IMR-90 (cell line): ENCODE data around the gene CMIP. TPM values are rescaled to one million over a fixed set of nuclear protein-coding genes. Genes with fewer than 3 reads are reported as not detected.

Experiments used
- ATAC-seq: fragments of 200-7000 bp; cut with Tn5 transposase; 2 replicates; pipeline ENCODE4 v1.9.1; 2020; ENCODE audit warnings: low read depth, mild to moderate bottlenecking, moderate library complexity
- BruUV-seq: library from RNA; stranded (reverse); fragments of 400-500 nt; replicated peaks from 2 replicates; lab custom pipeline; 2021; lab: Mats Ljungman, UMichigan
- CTCF ChIA-PET: fragments of 300-600 bp; formaldehyde crosslinking; extraction: SDS; loops from one replicate; lab custom pipeline; 2021; ENCODE audit warnings: antibody characterized with exemption; lab: Yijun Ruan, JAX
- POLR2A ChIA-PET: fragments of 300-600 bp; sonication (Branson Sonifier 250); formaldehyde crosslinking; loops from one replicate; lab custom pipeline; 2022; ENCODE audit warnings: antibody characterized with exemption; ENCODE audit not compliant: unreplicated experiment; lab: Charles Lee
- DNase-seq: peaks from one replicate; pipeline ENCODE4 v3.0.0; 2013
- H2AFZ ChIP-seq: replicated peaks from 2 replicates; pipeline ENCODE3; 2013; ENCODE audit warnings: low read length, mild to moderate bottlenecking; ENCODE audit not compliant: poor library complexity
- H2AK5ac ChIP-seq: 2 replicates; pipeline ENCODE4 v1.6.1; 2013; ENCODE audit warnings: low read depth, low read length, inconsistent platforms
- H2AK9ac ChIP-seq: replicated peaks from 2 replicates; pipeline ENCODE3; 2013; ENCODE audit warnings: mild to moderate bottlenecking, low read depth, low read length, moderate library complexity; ENCODE audit not compliant: poor library complexity
- H2BK120ac ChIP-seq: 2 replicates; pipeline ENCODE4 v1.6.1; 2013; ENCODE audit warnings: low read depth, low read length, inconsistent platforms
- H2BK15ac ChIP-seq: 3 replicates; pipeline ENCODE4 v1.6.1; 2013; ENCODE audit warnings: low read depth, low read length, inconsistent platforms
- H2BK20ac ChIP-seq: 2 replicates; pipeline ENCODE4 v1.6.1; 2013; ENCODE audit warnings: low read depth, mild to moderate bottlenecking, inconsistent platforms, low read length, moderate library complexity
- H2BK5ac ChIP-seq: 2 replicates; pipeline ENCODE4 v1.6.1; 2013; ENCODE audit warnings: mild to moderate bottlenecking, low read depth, low read length, inconsistent platforms; ENCODE audit not compliant: poor library complexity, severe bottlenecking
- H3K14ac ChIP-seq: replicated peaks from 2 replicates; pipeline ENCODE4 v1.6.1; 2013; ENCODE audit warnings: low read depth, low read length, inconsistent platforms
- H3K18ac ChIP-seq: 2 replicates; pipeline ENCODE4 v1.6.1; 2013; ENCODE audit warnings: low read depth, low read length, control low read depth
- H3K23ac ChIP-seq: 2 replicates; pipeline ENCODE4 v1.6.1; 2013; ENCODE audit warnings: low read depth, low read length, inconsistent platforms
- H3K27ac ChIP-seq: 2 replicates; pipeline ENCODE4 v1.5.1; 2013; ENCODE audit warnings: mild to moderate bottlenecking, control low read depth, low read length; ENCODE audit not compliant: insufficient read depth
- H3K27me3 ChIP-seq: 2 replicates; pipeline ENCODE4 v1.6.1; 2013; ENCODE audit warnings: low read length; ENCODE audit not compliant: control insufficient read depth, insufficient read depth
- H3K36me3 ChIP-seq: 2 replicates; pipeline ENCODE4 v1.6.1; 2013; ENCODE audit warnings: low read length, mixed read lengths; ENCODE audit not compliant: control insufficient read depth, insufficient read depth
- H3K4ac ChIP-seq: 2 replicates; pipeline ENCODE4 v1.6.1; 2013; ENCODE audit warnings: low read depth, low read length, inconsistent platforms
- H3K4me1 ChIP-seq: 2 replicates; pipeline ENCODE4 v1.6.1; 2013; ENCODE audit warnings: low read length, mixed read lengths; ENCODE audit not compliant: control insufficient read depth, insufficient read depth
- H3K4me2 ChIP-seq: 2 replicates; pipeline ENCODE4 v1.6.1; 2013; ENCODE audit warnings: low read depth, mild to moderate bottlenecking, control low read depth, low read length, moderate library complexity
- H3K4me3 ChIP-seq: 2 replicates; pipeline ENCODE4 v1.5.1; 2013; ENCODE audit warnings: low read depth, mild to moderate bottlenecking, control low read depth, low read length, moderate library complexity; ENCODE audit not compliant: insufficient read depth
- H3K56ac ChIP-seq: 2 replicates; pipeline ENCODE4 v1.6.1; 2013; ENCODE audit warnings: low read length, inconsistent platforms; ENCODE audit not compliant: insufficient read depth; ENCODE audit errors: extremely low read depth
- H3K79me1 ChIP-seq, 2 experiments: 2 replicates each; pipeline ENCODE4 v1.6.1; 2013; ENCODE audit warnings: low read length in 2 of 2, inconsistent platforms in 1 of 2, low read depth in 1 of 2
- H3K9ac ChIP-seq: 2 replicates; pipeline ENCODE4 v1.6.1; 2013; ENCODE audit warnings: low read depth, low read length, control low read depth
- H3K9me1 ChIP-seq: 2 replicates; pipeline ENCODE4 v1.6.1; 2013; ENCODE audit warnings: low read length, inconsistent platforms; ENCODE audit not compliant: insufficient read depth
- H3K9me3 ChIP-seq: 2 replicates; pipeline ENCODE4 v1.6.1; 2013; ENCODE audit warnings: low read length; ENCODE audit not compliant: control insufficient read depth, insufficient read depth
- H4K20me1 ChIP-seq: 2 replicates; pipeline ENCODE4 v1.6.1; 2013; ENCODE audit warnings: low read length, inconsistent platforms; ENCODE audit not compliant: insufficient read depth
- H4K5ac ChIP-seq: 2 replicates; pipeline ENCODE4 v1.6.1; 2013; ENCODE audit warnings: mild to moderate bottlenecking, low read depth, low read length, control low read depth
- H4K8ac ChIP-seq, 2 experiments: 2 replicates each; pipeline ENCODE4 v1.6.1; 2013; ENCODE audit warnings: low read depth in 2 of 2, low read length in 2 of 2, control low read depth in 1 of 2, inconsistent platforms in 1 of 2
- H4K91ac ChIP-seq: 2 replicates; pipeline ENCODE4 v1.6.1; 2013; ENCODE audit warnings: low read depth, low read length, inconsistent platforms; ENCODE audit not compliant: insufficient read depth
- BHLHE40 ChIP-seq: fragments of 150-350 bp; IDR thresholded peaks from 2 replicates; pipeline ENCODE4 v1.6.1; 2016; ENCODE audit warnings: mild to moderate bottlenecking, low read depth, low read length
- CTCF ChIP-seq: conservative IDR thresholded peaks from 2 replicates; pipeline ENCODE4 v1.5.1; 2012; ENCODE audit warnings: mild to moderate bottlenecking, low read depth, low read length, improper control_type of control experiment
- MAFK ChIP-seq: IDR thresholded peaks from 2 replicates; pipeline ENCODE4 v1.6.1; 2012; ENCODE audit warnings: low read depth, low read length, improper control_type of control experiment
- MAZ ChIP-seq: IDR thresholded peaks from 2 replicates; pipeline ENCODE4 v1.6.1; 2012; ENCODE audit warnings: low read depth, mild to moderate bottlenecking, low read length, improper control_type of control experiment, moderate library complexity, borderline replicate concordance
- MXI1 ChIP-seq: IDR thresholded peaks from 2 replicates; pipeline ENCODE4 v1.6.1; 2012; ENCODE audit warnings: low read depth, mild to moderate bottlenecking, low read length, moderate library complexity, borderline replicate concordance
- NFE2L2 ChIP-seq: fragments of 150-350 bp; IDR thresholded peaks from 2 replicates; pipeline ENCODE4 v1.6.1; 2016; ENCODE audit warnings: low read depth, mild to moderate bottlenecking, low read length
- POLR2A ChIP-seq: IDR thresholded peaks from 2 replicates; pipeline ENCODE4 v1.6.1; 2012; ENCODE audit warnings: mild to moderate bottlenecking, low read depth, low read length
- RAD21 ChIP-seq: IDR thresholded peaks from 2 replicates; pipeline ENCODE4 v1.6.1; 2012; ENCODE audit warnings: low read length, improper control_type of control experiment
- RCOR1 ChIP-seq: IDR thresholded peaks from 2 replicates; pipeline ENCODE4 v1.6.1; 2012; ENCODE audit warnings: mild to moderate bottlenecking, low read length, improper control_type of control experiment; ENCODE audit not compliant: insufficient replicate concordance
- RFX5 ChIP-seq: IDR thresholded peaks from 2 replicates; pipeline ENCODE4 v1.8.0; 2012; ENCODE audit warnings: low read depth, mild to moderate bottlenecking, low read length, moderate library complexity
- SMC3 ChIP-seq: fragments of 150-350 bp; IDR thresholded peaks from 2 replicates; pipeline ENCODE4 v1.6.1; 2016; ENCODE audit warnings: low read depth, mild to moderate bottlenecking, antibody characterized with exemption, low read length, moderate library complexity
- WGBS, 2 experiments: methylation state at CpG; one replicate each; pipeline versions ENCODE4 v1.1.5 to v1.1.7; 2013; ENCODE audit warnings: missing lambda C conversion rate in 2 of 2; ENCODE audit not compliant: insufficient read length in 1 of 2; ENCODE audit errors: extremely low coverage in 2 of 2; 5-methylcytosine and 5-hydroxymethylcytosine counted together
- dilution Hi-C: fragments of 300-500 bp; cut with HindIII; formaldehyde crosslinking; loops from one replicate; pipeline ENCODE4 v1.14.3; 2018; ENCODE audit warnings: low sequenced_read_pairs; ENCODE audit not compliant: unreplicated experiment
- in situ Hi-C: fragments of 300-500 bp; cut with MboI; formaldehyde crosslinking; loops from 3 replicates; pipeline ENCODE4 v1.14.3; 2019; ENCODE audit warnings: low sequenced_read_pairs, inconsistent platforms, mixed read lengths
- intact Hi-C: fragments of 100-400 bp; cut with micrococcal nuclease; formaldehyde crosslinking; loops from 2 replicates; pipeline ENCODE4 v1.10.0; 2022
- polyA plus RNA-seq, 3 experiments: library from polyadenylated mRNA; depleted of rRNA; stranded (reverse); fragments of >200 nt; gene quantifications; 2 replicates each; pipeline ENCODE4 v1.2.3, GENCODE V29; 2012; ENCODE audit warnings: low replicate concordance in 1 of 3
- total RNA-seq: library from RNA; depleted of rRNA; stranded (reverse); fragments of >200 nt; gene quantifications from 2 replicates; pipeline ENCODE4 v1.2.3, GENCODE V29; 2012
- TF ChIP-seq, protein P1 (sequence below): fragments of 150-350 bp; IDR thresholded peaks from 2 replicates; pipeline ENCODE4 v1.6.1; 2016; ENCODE audit warnings: low read depth, mild to moderate bottlenecking, low read length, moderate library complexity, borderline replicate concordance

Gene CMIP
- total and polyA plus RNA-seq, 2 of the 4 experiments (the other 2 are of a cell fraction) = 3.2 to 11.6 TPM

DNA sequence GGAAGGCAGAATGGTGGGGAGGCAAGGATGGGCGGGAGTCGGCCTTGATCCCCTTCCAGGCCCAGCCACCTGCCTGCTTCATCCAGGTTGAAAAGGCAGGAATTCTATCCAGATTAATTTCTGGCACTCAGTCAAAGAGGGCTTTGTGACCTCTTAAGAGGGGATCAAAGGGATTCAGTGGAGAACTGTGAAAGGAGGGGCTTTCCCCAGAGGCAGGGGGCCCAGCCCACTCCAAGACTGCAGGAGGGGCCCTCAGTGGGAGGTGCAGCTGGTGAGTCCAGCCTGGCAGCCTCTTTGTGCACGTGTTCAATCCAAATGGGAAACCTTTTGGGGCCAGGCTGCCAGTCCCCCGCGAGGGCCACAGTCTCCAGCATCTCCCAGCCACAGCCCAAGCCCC lies 186.0 kb downstream of the CMIP start:
- in situ Hi-C loops = no loop called here
- H3K4me3 ChIP-seq = no peak overlapping the region
- BruUV-seq = no TSS peak
- no peak for DNase-seq
- no peak overlapping the region for H4K8ac ChIP-seq
- no peak overlapping the region for H4K5ac ChIP-seq
- H2AK5ac ChIP-seq = no peak overlapping the region
- H2AK9ac ChIP-seq = no peak overlapping the region
- CTCF ChIA-PET = interaction anchor here (0.6 kb wide), 1 partner anchor 201 kb away, joined by 3 read pairs; no protein-coding TSS in a partner anchor
- no peak overlapping the region for H3K4me2 ChIP-seq
- intact Hi-C loops = no loop called here
- H3K4ac ChIP-seq = no peak overlapping the region
- ATAC-seq = no peak
- no peak overlapping the region for H3K9ac ChIP-seq
- no peak overlapping the region for H2BK20ac ChIP-seq
- no peak overlapping the region for H2BK5ac ChIP-seq
- H2BK120ac ChIP-seq = no peak overlapping the region
- no peak overlapping the region for H3K56ac ChIP-seq
- POLR2A ChIA-PET = no interaction called here
- 96% methylated on average over 4 of the region's 5 CpGs; no CpG with 5 or more reads in 1 of the 2 experiments for WGBS, 2 experiments
- no peak overlapping the region for H2BK15ac ChIP-seq
- H3K4me1 ChIP-seq = peaks cover 28% of the 10 kb centered on the region
- H2AFZ ChIP-seq = no peak overlapping the region
- peaks cover 65% of the 10 kb centered on the region for H4K20me1 ChIP-seq
- no peak overlapping the region for H3K23ac ChIP-seq
- peaks cover 3 to 28% of the 10 kb centered on the region in 2 experiments for H3K79me1 ChIP-seq
- H3K9me3 ChIP-seq = no peaks in the 10 kb centered on the region
- no peaks in the 10 kb centered on the region for H3K36me3 ChIP-seq
- no peak overlapping the region for H3K27ac ChIP-seq
- TF ChIP-seq, protein P1, sequence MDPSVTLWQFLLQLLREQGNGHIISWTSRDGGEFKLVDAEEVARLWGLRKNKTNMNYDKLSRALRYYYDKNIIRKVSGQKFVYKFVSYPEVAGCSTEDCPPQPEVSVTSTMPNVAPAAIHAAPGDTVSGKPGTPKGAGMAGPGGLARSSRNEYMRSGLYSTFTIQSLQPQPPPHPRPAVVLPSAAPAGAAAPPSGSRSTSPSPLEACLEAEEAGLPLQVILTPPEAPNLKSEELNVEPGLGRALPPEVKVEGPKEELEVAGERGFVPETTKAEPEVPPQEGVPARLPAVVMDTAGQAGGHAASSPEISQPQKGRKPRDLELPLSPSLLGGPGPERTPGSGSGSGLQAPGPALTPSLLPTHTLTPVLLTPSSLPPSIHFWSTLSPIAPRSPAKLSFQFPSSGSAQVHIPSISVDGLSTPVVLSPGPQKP = no peak
- TF ChIP-seq RFX5 = no peak
- TF ChIP-seq MAZ = no peak
- TF ChIP-seq CTCF = no peak
- no peak for TF ChIP-seq RCOR1
- no peak for TF ChIP-seq MXI1
- TF ChIP-seq NFE2L2 = no peak
- TF ChIP-seq BHLHE40 = no peak
- TF ChIP-seq SMC3 = no peak
- no peak for TF ChIP-seq POLR2A
- no peak for TF ChIP-seq MAFK
- TF ChIP-seq RAD21 = no peak
- no peaks in the 10 kb centered on the region for H3K27me3 ChIP-seq
- no peak overlapping the region for H3K18ac ChIP-seq
- no peak overlapping the region for H4K91ac ChIP-seq
- peaks cover 21% of the 10 kb centered on the region; the same call in 1 of the 2 replicates for H3K9me1 ChIP-seq
- H3K14ac ChIP-seq = no peak overlapping the region
- dilution Hi-C loops = no loop called here
